Esophagus squamous epithelium (tissue), 5 donors: ENCODE results near the gene L2HGDH. TPM values are rescaled to one million over a fixed set of nuclear protein-coding genes. Genes with fewer than 3 reads are reported as not detected.

Experiments
- DNase-seq: peaks from one replicate; lab custom pipeline; 2025; lab: John Stamatoyannopoulos, UW
- H3K27ac ChIP-seq, 4 donors: fragments of 200-600 bp; sonication (generic); one replicate each; pipeline ENCODE4 v1.5.1; 2016 to 2019; ENCODE audit warnings: mild to moderate bottlenecking in 1 of 4
- H3K27me3 ChIP-seq, 4 donors: fragments of 200-600 bp; sonication (generic); 1 replicate in 3 of 4; 2 replicates in 1 of 4; pipeline versions ENCODE4 v1.5.1 to v1.6.0; 2017 to 2021; ENCODE audit warnings: antibody characterized with exemption in 1 of 4
- H3K36me3 ChIP-seq, 3 donors: fragments of 200-600 bp; sonication (generic); one replicate each; pipeline ENCODE4 v1.5.1; 2016 to 2019
- H3K4me1 ChIP-seq, 3 donors: fragments of 200-600 bp; sonication (generic); one replicate each; pipeline ENCODE4 v1.5.1; 2017 to 2019
- H3K4me3 ChIP-seq, 4 donors: fragments of 200-600 bp; sonication (generic); 1 replicate in 3 of 4; 2 replicates in 1 of 4; pipeline ENCODE4 v1.5.1; 2016 to 2019; ENCODE audit warnings: mild to moderate bottlenecking in 2 of 4, moderate library complexity in 1 of 4
- H3K9me3 ChIP-seq, 3 donors: fragments of 200-600 bp; sonication (generic); one replicate each; pipeline ENCODE4 v1.5.1; 2016 to 2019
- CTCF ChIP-seq, 6 experiments: fragments of 450-650 bp in 4 of 6; fragments of 200-600 bp in 2 of 6; sonication (generic) in 2 of 6; IDR thresholded peaks; one replicate each; pipeline ENCODE4 v1.5.1; 2016 to 2019; ENCODE audit warnings: antibody characterized with exemption in 6 of 6, mild to moderate bottlenecking in 4 of 6, moderate library complexity in 4 of 6
- POLR2A ChIP-seq, 4 donors: fragments of 450-650 bp; IDR thresholded peaks; one replicate each; pipeline ENCODE4 v1.6.1; 2017; ENCODE audit warnings: antibody characterized with exemption in 4 of 4, mild to moderate bottlenecking in 4 of 4, moderate library complexity in 3 of 4
- WGBS, 2 donors: methylation state at CpG; one replicate each; pipeline ENCODE4 v1.1.5; 2018; 5-methylcytosine and 5-hydroxymethylcytosine counted together
- intact Hi-C: fragments of 100-400 bp; cut with DNase I; formaldehyde crosslinking; loops from one replicate; pipeline ENCODE4 v1.15.0; 2022
- total RNA-seq, 4 donors: library from RNA; depleted of rRNA; stranded (reverse); fragments of >200 nt; gene quantifications; one replicate each; pipeline ENCODE4 v1.1.0, GENCODE V29; 2016
- donor health status: DM: yes; HTN: yes; CAD: no.

Gene L2HGDH
- total RNA-seq, 4 donors from 2014 or later, result 6.5 to 14.2 (median 9.3) TPM

GRCh38 chr14:50229681-50230080 is 82.3 kb downstream of the L2HGDH start:
- H3K27ac ChIP-seq, result peak overlapping the region in 3 of 4 donors; percentile 95 to 99 (median 99)
- intact Hi-C loops, result no loop called here

GRCh38 chr14:50228313-50228712 is 83.7 kb downstream of the L2HGDH start:
- WGBS, 2 donors, result 95 to 96% methylated on average over 2 of the region's 2 CpGs
- DNase-seq, result no peak
- no peak overlapping the region for H3K27ac ChIP-seq

More at GRCh38 chr14:50229681-50230080, 82.3 kb downstream of the L2HGDH start:
- DNase-seq, result no peak
- 28 to 41% methylated on average over 2 of the region's 2 CpGs for WGBS, 2 donors
- TF ChIP-seq POLR2A (IDR thresholded peaks at IDR 0.05) (no peak), CTCF (IDR thresholded peaks at IDR 0.05) (no peak)
- no peaks in the 10 kb centered on the region for H3K27me3 ChIP-seq
- no peaks in the 10 kb centered on the region for H3K36me3 ChIP-seq
- no peaks in the 10 kb centered on the region for H3K9me3 ChIP-seq
- peak overlapping the region; percentile 66 to 97 (median 90) for H3K4me3 ChIP-seq
- H3K4me1 ChIP-seq, result peaks cover 0 to 75% (median 28%) of the 10 kb centered on the region in 3 donors

GRCh38 chr14:50225974-50226297 is 86.1 kb downstream of the L2HGDH start:
- intact Hi-C loops, result no loop called here
- TF ChIP-seq CTCF (IDR thresholded peaks at IDR 0.05) (no peak), POLR2A (IDR thresholded peaks at IDR 0.05) (no peak)
- Histone ChIP-seq H3K27me3 (no peaks in the 10 kb centered on the region), H3K36me3 (no peaks in the 10 kb centered on the region), H3K9me3 (no peaks in the 10 kb centered on the region), H3K4me3 (no peak overlapping the region), H3K4me1 (peaks cover 0 to 57% (median 28%) of the 10 kb centered on the region in 3 donors), H3K27ac (peak overlapping the region in 2 of 4 donors; percentile 50 to 63)
- WGBS, 2 donors, result 72 to 83% methylated on average over 5 of the region's 5 CpGs
- DNase-seq, result no peak

More at GRCh38 chr14:50228313-50228712, 83.7 kb downstream of the L2HGDH start:
- TF ChIP-seq POLR2A (IDR thresholded peaks at IDR 0.05) (no peak), CTCF (IDR thresholded peaks at IDR 0.05) (no peak)
- no peak overlapping the region for H3K4me3 ChIP-seq
- intact Hi-C loops, result no loop called here
- H3K4me1 ChIP-seq, result peaks cover 0 to 72% (median 28%) of the 10 kb centered on the region in 3 donors
- H3K27me3 ChIP-seq, result no peaks in the 10 kb centered on the region
- no peaks in the 10 kb centered on the region for H3K36me3 ChIP-seq
- H3K9me3 ChIP-seq, result no peaks in the 10 kb centered on the region

DNA sequence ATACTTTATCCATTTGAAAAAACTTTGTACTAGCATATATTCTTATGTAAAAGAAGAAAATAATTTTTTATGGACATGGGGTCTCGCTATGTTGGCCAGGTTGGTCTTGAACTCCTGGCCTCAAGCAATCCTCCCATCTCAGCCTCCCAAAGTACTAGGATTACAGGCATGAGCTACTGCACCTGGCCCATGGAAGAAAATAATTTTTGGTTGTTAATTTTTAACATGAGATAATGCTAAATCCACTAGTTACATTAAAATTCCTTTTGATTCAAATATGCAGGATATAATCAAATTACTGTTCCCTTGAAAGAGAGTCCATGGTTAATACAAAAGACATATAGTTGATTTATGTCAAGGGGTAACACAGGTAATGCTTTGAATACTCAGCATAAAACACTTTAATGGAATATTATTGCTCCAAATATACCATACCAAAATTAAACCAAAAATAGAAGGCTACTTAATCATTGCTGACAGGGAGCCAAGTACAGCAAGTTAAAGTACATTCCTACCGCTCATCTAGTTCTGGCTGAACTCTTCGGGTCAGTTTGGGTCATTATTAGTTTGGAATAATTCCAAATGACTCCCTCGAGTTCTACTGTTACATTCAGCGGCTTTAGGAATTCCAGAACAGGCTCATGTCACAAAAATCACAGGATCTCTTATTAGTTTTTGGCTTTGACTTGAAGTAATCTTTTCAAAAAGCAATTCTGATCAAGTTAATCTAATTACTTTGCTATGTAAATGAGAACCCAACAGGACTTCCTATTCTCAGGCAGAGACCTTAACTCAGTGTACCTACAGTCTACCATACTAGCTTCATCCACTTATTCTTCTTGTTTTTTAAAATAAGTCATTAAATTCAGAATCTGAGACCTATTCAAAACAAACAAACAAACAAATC is 86.7 kb downstream of the L2HGDH start:
- intact Hi-C loops, result no loop called here
- Histone ChIP-seq H3K4me1 (peaks cover 0 to 56% (median 27%) of the 10 kb centered on the region in 3 donors), H3K4me3 (no peak overlapping the region)

More for the DNA sequence above, 86.7 kb downstream of the L2HGDH start:
- no peaks in the 10 kb centered on the region for H3K27me3 ChIP-seq
- TF ChIP-seq CTCF (IDR thresholded peaks at IDR 0.05) (no peak), POLR2A (IDR thresholded peaks at IDR 0.05) (no peak)
- no peaks in the 10 kb centered on the region for H3K36me3 ChIP-seq
- WGBS, 2 donors, result 27 to 31% methylated on average over 5 of the region's 5 CpGs
- H3K27ac ChIP-seq, result peak overlapping the region in 3 of 4 donors; percentile 7 to 63 (median 50)
- no peak for DNase-seq
- no peaks in the 10 kb centered on the region for H3K9me3 ChIP-seq
